SHP77 (cell line): ENCODE measurements around the gene KCTD4.
"Not testable (repeated sequence)": the region's sequence is repeated elsewhere in the genome, so short reads cannot be mapped to it uniquely, and the experiment has no call there.

Experiments used
- DNase-seq, 2 experiments: peaks; one replicate each; lab custom pipeline; 2025; lab: John Stamatoyannopoulos, UW

KCTD4 gene

DNA sequence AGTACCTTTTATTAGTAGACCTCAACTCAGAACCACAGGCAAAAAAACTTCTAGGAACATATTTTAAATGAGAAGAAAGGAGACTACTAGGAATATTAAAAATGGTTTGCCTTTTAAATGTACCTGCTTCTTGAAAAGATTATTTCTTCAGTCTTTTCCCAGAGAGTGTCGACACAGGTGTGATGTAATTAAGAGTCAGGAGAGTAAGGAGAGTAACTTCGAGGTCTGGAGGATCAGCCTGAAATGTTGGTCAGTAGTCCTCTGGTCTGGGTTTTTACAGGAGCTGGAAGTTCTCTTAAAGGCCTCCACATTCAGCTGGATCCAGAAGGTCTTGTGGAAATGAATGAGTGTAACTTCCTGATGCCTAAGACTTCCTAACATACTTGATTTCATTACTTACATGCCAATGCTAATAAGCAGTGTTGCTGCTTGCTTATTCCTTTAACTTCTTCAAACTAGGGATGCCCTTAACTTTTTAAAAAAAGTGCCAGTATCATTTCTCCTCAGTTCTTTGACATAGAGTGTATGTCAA lies at the start of gene KCTD4:
KCTD4 (minus strand) TSS at position 345 of the 532 bp plus-strand sequence. CDS start 6,478 bp downstream, outside the sequence.
- no peak for DNase-seq

GRCh38 chr13:45249662-45250061 lies 48.8 kb upstream of the KCTD4 start:
- DNase-seq = no peak

DNA sequence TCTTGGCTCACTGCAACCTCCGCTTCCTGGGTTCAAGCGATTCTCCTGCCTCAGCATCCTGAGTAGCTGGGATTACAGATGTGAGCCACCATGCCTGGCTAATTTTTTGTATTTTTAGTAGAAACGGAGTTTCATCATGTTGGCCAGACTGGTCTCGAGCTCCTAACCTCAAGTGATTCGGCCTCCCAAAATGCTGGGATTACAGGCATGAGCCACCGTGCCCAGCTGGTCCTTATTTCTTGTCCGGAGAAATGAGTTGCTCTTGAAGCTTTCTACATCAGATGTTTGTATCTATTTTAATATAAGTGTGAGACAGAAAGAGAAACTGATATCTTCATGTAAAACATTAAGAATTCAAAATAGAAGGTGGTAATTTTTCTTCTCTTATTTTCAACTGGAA lies 43.9 kb upstream of the KCTD4 start:
- not testable (repeated sequence) for DNase-seq

DNA sequence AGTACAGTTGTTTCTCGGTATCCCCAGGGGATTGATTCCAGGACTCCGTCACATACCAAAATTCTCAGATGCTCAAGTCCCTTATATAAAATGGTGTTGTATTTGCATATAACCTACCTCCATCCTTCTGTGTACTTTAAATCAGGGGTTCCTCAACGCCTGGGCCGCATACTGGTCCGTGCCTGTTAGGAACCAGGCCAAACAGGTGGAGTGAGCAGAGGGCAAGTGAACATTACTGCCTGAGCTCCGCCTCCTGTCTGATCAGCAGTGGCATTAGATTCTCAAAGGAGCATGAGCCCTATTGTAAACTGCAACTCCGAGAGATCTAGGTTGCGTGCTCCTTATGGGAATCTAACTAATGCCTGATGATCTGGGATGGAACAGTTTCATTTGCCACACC lies 42.2 kb upstream of the KCTD4 start:
- no peak for DNase-seq

- no peak for DNase-seq
Observed at GRCh38 chr13:45242524-45242923, 41.7 kb upstream of the KCTD4 start.

DNA sequence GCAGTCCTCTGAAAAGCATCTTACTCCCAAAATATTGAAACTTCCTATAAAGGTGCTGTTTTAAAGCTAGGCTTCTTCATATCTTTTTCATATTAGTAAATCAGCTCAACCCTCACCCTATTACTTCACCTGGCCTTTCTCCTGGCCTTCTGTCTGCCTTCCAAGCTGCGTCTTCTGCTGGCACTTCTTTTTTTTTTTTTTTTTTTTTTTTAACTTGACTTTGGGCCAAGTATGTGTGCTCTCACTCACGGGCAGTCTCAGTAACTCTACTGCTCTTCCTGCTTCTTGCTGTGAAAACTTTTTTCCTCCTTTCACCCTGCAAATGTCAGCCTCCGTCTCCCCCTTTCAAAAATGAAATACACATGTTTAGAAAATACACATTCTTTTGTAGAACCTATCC lies 41.2 kb upstream of the KCTD4 start:
- no peak for DNase-seq

- no peak for DNase-seq
Observed at GRCh38 chr13:45240143-45240542, 39.3 kb upstream of the KCTD4 start.

- no peak for DNase-seq
Observed at GRCh38 chr13:45238945-45239795, 38.3 kb upstream of the KCTD4 start.

- no peak for DNase-seq
Observed at GRCh38 chr13:45232591-45232990, 31.7 kb upstream of the KCTD4 start.

DNA sequence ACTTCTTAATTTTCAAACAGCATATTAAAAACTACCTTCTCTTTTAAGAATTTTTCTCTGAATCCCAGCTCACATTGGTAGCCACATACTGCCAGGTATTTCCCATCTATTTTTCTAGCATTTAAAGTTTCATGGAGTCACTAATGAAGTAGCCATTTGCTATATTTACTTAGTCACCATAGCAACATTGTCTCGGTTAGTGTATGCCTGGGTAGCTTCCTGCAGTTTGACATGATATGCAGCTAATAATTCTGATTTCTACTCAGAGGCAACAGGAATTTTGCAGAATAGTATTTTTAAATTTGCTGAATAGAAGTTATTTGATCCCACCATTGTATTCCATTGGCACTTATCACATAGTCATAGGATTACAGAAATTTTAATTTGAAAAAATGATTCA lies 30.9 kb upstream of the KCTD4 start:
- DNase-seq = peak in 1 of 2 experiments; percentile 4

DNA sequence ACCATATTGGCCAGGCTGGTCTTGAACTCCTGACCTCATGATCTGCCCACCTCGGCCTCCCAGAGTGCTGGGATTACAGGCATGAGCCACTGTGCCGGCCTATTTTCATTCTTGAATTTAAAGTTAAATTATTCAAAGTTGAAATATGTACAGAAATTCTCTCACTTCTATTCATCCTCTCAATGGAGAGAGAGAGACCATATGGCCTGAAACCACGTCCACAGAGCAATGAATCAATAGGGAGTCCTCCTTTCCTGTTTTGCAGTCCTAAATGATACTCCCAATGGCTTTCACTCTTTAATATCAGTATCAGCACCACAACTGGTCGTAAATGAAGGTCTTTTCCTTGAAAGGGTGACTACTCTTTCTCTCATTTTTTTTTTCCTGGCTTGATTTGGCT lies 30.5 kb upstream of the KCTD4 start:
- DNase-seq = no peak

DNA sequence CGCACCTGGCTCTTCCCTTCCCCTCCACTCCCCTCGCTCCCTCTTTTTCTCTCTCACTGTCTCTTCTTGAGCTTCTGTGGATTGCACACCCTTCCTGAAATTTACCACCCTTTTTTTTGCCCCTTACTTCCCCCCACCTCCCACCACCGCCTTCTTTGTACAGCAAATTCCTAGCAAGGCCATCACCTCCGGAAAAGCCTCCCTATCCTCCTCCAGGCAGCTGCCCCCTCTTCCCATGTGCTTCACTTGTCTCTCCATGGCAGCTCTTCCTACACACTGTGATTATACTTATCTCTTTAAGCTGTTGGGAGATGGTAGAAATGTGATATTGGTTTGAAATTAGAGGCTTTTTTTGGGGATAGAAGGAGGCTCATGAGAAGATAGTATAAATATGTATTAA lies 28.3 kb upstream of the KCTD4 start:
- DNase-seq = no peak

DNA sequence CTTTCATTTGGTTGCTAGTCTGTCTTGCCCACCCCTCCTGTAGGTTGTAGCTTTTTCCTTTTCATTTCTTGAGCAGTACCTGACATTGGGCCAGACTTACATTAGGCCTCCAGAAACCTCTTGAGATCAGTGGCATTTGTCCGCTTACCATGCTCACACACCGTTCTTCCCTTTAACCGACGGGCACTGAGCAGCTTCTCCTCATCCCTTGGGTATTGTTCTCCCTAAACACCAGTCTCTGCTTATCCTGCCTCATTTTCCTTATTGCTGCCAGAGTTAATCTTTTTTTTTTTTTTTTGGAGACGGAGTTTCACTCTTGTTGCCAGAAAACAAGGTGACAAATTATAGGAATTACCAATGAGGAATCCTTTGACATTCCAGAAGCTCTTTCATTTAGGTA lies 27.2 kb upstream of the KCTD4 start:
- DNase-seq = no peak

- no peak for DNase-seq
Observed at GRCh38 chr13:45226024-45226423, 25.2 kb upstream of the KCTD4 start.

- no peak for DNase-seq
Observed at GRCh38 chr13:45225370-45225769, 24.5 kb upstream of the KCTD4 start.

DNA sequence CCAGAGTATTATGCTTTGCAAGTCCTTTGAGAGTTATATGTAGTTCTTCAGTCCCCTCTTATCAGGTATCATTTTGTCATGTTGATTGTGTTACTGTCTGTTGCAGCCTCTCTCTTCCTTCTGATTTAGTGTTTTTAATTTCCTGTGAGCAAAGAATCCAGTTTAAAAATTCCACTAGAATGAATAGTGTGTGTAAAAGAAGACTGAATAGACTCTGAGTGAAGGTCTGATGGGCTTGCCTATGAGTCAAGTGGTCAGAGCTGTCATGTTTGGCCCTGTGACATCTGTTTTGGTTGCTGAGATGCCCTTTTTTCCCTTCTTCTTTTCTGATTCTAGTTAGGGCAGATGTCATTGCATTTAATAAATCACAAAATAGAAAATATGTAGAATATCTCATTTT lies 23.3 kb upstream of the KCTD4 start:
- DNase-seq = no peak

GRCh38 chr13:45222919-45223318 lies 22.1 kb upstream of the KCTD4 start:
- DNase-seq = no peak

DNA sequence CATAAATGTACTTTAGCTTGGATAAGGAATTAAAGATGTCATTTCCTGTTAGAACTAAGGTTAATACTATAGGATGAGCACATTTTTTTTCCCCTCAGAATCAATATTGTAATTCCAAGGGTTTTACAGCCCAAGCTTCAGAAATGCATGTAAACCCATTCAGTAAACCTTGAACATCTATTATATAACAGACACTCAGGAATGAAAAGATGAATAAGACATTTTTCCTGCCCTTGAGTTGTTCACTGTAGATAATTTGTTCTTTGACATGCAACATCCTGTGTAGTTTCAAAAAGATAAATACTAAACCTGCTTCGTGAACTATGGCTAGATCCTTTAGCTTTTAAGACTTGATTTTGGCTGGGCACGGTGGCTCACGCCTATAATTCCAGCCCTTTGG lies 21.7 kb upstream of the KCTD4 start:
- no peak for DNase-seq

- no peak for DNase-seq
Observed at GRCh38 chr13:45220403-45220802, 19.6 kb upstream of the KCTD4 start.

GRCh38 chr13:45219938-45220375 lies 19.1 kb upstream of the KCTD4 start:
- DNase-seq = no peak

DNA sequence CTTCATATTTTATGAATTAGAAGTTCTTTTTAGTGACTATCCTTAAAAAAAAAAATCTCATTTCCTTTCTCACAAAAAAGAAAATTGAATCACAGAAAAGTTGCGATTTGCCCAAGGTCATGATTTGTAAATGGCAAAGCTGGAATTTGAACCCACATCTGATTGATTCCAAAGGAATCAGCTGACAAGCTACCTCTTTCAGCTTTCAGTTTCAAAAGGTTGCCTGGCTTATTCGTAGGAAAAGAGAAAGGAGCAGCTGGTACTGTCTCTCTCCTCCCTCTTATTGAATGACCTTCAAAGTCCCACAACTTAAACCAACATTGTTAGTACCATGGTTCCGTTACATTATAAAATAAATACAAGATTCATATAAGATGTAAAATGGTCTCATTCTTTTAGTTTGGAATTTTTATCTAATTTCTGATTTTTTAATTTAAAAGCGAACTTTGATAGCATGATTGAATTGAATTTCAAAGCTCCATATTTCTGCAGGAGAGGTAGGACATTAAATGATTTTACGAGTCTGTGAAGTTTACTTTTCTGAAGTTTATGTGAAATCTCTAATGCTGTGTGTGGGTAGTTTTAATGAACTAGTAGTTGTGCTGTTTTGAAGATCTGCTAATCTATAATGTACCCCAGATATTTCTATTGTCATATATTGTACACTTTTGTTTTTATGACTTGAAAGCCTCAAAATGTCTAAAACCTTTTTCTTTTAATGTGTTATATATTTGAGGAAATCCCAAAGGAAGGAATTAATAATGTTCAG lies 18.5 kb upstream of the KCTD4 start:
- no peak for DNase-seq

DNA sequence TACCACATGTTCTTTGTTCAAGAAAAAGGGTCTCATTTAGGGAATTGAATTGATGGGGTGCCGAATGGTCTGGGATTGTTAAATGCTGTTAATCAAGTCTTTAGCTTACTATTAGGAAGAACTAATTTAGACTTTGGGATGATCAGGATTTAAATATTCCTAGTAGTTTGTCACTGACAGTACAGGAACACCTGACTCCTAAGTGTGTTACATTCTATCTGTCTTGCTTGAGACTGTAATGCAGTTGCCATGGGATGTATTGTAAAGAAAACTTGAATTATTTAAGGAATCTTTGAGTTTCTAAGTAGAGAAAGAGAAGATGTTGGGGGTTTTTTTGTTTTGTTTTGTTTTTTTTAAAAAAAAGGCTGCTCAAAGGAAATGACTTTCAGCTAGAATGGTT lies 17.8 kb upstream of the KCTD4 start:
- DNase-seq = no peak

- no peak for DNase-seq
Observed at GRCh38 chr13:45216193-45216592, 15.3 kb upstream of the KCTD4 start.
